Testis (tissue), 3 donors: Measurements from ENCODE around the gene DIS3L2. TPM values are rescaled to one million over a fixed set of nuclear protein-coding genes. Genes with fewer than 3 reads are reported as not detected.
A peak's percentile ranks its signal among the peaks of the same experiment; 100 is the strongest.
"Not testable (repeated sequence)": the region's sequence is repeated elsewhere in the genome, so short reads cannot be mapped to it uniquely, and the experiment has no call there.

ENCODE experiments used
- DNase-seq: peaks from one replicate; pipeline ENCODE4 v3.0.0-alpha.2; 2019
- H3K27ac ChIP-seq, 2 donors: fragments of 200-600 bp; sonication (generic); one replicate each; pipeline ENCODE4 v1.5.1; 2019
- H3K27me3 ChIP-seq: fragments of 200-600 bp; sonication (generic); one replicate; pipeline ENCODE4 v1.5.1; 2019
- H3K36me3 ChIP-seq: fragments of 200-600 bp; sonication (generic); one replicate; pipeline ENCODE4 v1.5.1; 2017; ENCODE audit warnings: low read depth; ENCODE audit errors: missing control alignments
- H3K4me1 ChIP-seq: fragments of 200-600 bp; sonication (generic); one replicate; pipeline ENCODE4 v1.5.1; 2019
- H3K4me3 ChIP-seq, 2 donors: fragments of 200-600 bp; sonication (generic); one replicate each; pipeline ENCODE4 v1.5.1; 2017 to 2019
- H3K9me3 ChIP-seq: fragments of 200-600 bp; sonication (generic); one replicate; pipeline ENCODE4 v1.5.1; 2017
- CTCF ChIP-seq, 3 experiments: fragments of 450-650 bp in 2 of 3; fragments of 200-600 bp in 1 of 3; sonication (generic) in 1 of 3; IDR thresholded peaks; one replicate each; pipeline ENCODE4 v1.5.1; 2016 to 2019; ENCODE audit warnings: antibody characterized with exemption in 3 of 3, mild to moderate bottlenecking in 2 of 3, moderate library complexity in 1 of 3
- POLR2A ChIP-seq: fragments of 450-650 bp; IDR thresholded peaks from one replicate; pipeline ENCODE4 v1.6.1; 2017; ENCODE audit warnings: antibody characterized with exemption, mild to moderate bottlenecking, moderate library complexity
- WGBS, 2 donors: methylation state at CpG; one replicate each; pipeline ENCODE4 v1.1.5; 2018; 5-methylcytosine and 5-hydroxymethylcytosine counted together
- intact Hi-C: fragments of 100-400 bp; cut with DNase I; formaldehyde crosslinking; loops from one replicate; pipeline ENCODE4 v1.15.1; 2023; ENCODE audit warnings: low total_unique reads
- polyA plus RNA-seq: library from polyadenylated mRNA; stranded (reverse); fragments of 350-450 nt; fragmentation: Illumina TruSeq; extraction: RNeasy Lipid Tissue Mini Kit (QIAGEN cat#74804); gene quantifications from one replicate; pipeline ENCODE4 v1.2.3, GENCODE V29; 2014; ENCODE audit warnings: low read depth, low replicate concordance; ENCODE audit not compliant: insufficient read depth
- total RNA-seq, 2 donors: library from RNA; depleted of rRNA; stranded (reverse); fragments of >200 nt; gene quantifications; one replicate each; pipeline ENCODE4 v1.2.3, GENCODE V29; 2016

Gene DIS3L2
- total and polyA plus RNA-seq, 3 donors from 2014 or later: 32.5 to 80.7 (median 70.4) TPM

- Histone ChIP-seq H3K36me3 (no peaks in the 10 kb centered on the region), H3K9me3 (no peaks in the 10 kb centered on the region), H3K4me3 (no peak overlapping the region), H3K27ac (no peak overlapping the region), H3K4me1 (peaks cover 7% of the 10 kb centered on the region), H3K27me3 (no peaks in the 10 kb centered on the region)
- TF ChIP-seq POLR2A: no peak
- TF ChIP-seq CTCF (IDR thresholded peaks at IDR 0.05): no peak
- intact Hi-C loops: no loop called here
- no peak for DNase-seq
- WGBS, 2 donors: 88 to 90% methylated on average over 8 of the region's 8 CpGs
Observed at GRCh38 chr2:232362174-232362900, 400.8 kb downstream of the DIS3L2 start.

DNA sequence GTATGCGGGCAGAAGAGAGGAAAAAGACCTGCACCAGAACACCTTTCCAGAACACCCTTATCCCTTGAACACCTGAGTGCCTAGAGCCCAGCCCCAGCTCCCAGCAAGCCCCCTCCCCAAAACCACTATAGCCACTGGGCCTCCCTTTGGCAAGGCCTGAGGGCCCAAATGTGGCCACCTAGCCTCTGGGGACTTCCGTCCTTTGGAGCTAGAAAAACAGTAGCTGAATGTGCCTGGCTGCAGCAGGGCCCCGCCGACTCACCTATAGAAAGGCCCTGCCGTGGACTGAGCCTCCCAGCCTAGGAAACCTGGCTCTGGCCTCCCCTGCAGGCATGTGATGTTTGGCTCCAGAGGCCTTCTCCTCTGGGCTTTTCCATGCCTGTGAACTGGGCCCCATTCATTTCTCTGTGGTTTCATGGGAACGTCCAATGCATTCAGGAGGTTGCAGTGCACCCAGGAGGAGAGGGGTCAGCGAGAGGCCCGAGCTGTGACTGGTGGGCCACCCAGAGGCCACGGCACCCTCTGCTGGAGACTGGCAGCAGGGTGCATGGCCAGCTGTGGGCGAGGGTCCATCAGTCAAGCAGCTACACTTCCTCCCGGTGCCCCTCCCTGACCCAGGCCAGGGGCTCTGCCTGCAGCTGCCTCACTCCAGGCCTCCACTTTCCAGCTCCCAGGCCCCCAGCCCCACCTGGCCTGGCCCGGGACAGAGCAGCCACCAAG is 401.7 kb downstream of the DIS3L2 start:
- 82% methylated on average over 12 of the region's 12 CpGs; no CpG with 5 or more reads in 1 of the 2 donors for WGBS, 2 donors
- intact Hi-C loops, DNase-seq, H3K27me3 ChIP-seq, H3K27ac ChIP-seq, H3K4me3 ChIP-seq, H3K9me3 ChIP-seq, H3K4me1 ChIP-seq, H3K36me3 ChIP-seq: not testable (repeated sequence)

- 73 to 77% methylated on average over 13 to 14 of the region's 14 CpGs for WGBS, 2 donors
- Histone ChIP-seq H3K4me1 (peaks cover 7% of the 10 kb centered on the region), H3K27me3 (no peaks in the 10 kb centered on the region), H3K9me3 (no peaks in the 10 kb centered on the region), H3K27ac (no peak overlapping the region), H3K4me3 (no peak overlapping the region), H3K36me3 (no peaks in the 10 kb centered on the region)
- TF ChIP-seq CTCF (IDR thresholded peaks at IDR 0.05) (no peak), POLR2A (no peak)
- intact Hi-C loops: no loop called here
- DNase-seq: no peak
Observed at GRCh38 chr2:232363784-232364615, 402.5 kb downstream of the DIS3L2 start.

DNA sequence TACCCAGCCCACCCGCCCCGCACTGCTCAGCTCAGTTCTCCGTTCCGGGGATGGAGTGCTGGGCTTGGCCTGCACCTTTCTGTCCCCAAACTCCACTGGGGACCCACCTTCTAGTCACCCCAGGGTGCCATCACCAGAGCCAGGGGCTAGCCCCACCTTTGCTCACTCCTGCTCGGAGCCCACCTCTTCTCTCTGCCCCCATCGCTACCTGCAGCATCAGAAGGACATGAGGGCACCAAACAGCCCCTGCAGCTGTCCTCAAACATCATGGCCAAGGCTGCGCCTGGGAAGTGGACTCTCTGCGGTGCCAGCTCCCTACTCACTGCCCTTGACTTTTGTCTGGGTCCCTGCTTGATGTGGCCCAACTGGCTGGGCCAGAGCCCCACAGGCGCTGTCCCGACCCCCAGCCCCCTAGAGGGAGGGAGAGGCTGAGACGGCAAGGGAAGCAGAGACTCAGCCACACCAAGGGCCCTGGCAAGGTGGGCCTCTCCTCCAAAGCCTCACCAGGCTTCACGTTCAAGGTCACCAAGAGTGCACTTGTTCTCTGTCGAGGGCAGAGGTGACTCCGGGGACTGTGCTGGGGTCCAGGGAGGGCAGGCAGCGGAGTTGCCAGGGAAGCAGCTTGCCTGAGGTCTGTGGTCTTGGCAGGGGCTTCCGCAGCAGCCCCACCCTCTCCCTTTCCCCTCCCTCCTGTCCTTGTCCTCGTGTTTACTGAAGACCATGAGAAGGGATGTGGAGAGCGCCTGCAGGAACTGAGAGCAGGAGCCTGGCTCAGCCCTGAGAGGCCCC is 403.5 kb downstream of the DIS3L2 start:
- DNase-seq, H3K4me1 ChIP-seq, H3K27ac ChIP-seq, H3K9me3 ChIP-seq, H3K36me3 ChIP-seq, H3K4me3 ChIP-seq, H3K27me3 ChIP-seq, intact Hi-C loops: not testable (repeated sequence)
- 75 to 85% methylated on average over 10 to 18 of the region's 18 CpGs for WGBS, 2 donors

GRCh38 chr2:232365621-232366321 is 404.3 kb downstream of the DIS3L2 start:
- H3K36me3 ChIP-seq: no peaks in the 10 kb centered on the region
- H3K27me3 ChIP-seq: no peaks in the 10 kb centered on the region
- DNase-seq: no peak
- TF ChIP-seq POLR2A (no peak), CTCF (IDR thresholded peaks at IDR 0.05) (peak in 2 of 3 experiments; percentile 39 to 53)
- H3K9me3 ChIP-seq: no peaks in the 10 kb centered on the region
- H3K4me1 ChIP-seq: peaks cover 7% of the 10 kb centered on the region
- WGBS, 2 donors: 64 to 66% methylated on average over 15 to 19 of the region's 20 CpGs
- H3K27ac ChIP-seq: no peak overlapping the region
- intact Hi-C loops: no loop called here
- H3K4me3 ChIP-seq: peak overlapping the region in 1 of 2 donors; percentile 13

- H3K27me3 ChIP-seq, H3K27ac ChIP-seq, H3K4me1 ChIP-seq, intact Hi-C loops, DNase-seq, H3K9me3 ChIP-seq, H3K36me3 ChIP-seq: not testable (repeated sequence)
- WGBS, 2 donors: 89% methylated on average over 23 of the region's 23 CpGs; no CpG with 5 or more reads in 1 of the 2 donors
- H3K4me3 ChIP-seq: peak overlapping the region in 1 of 2 donors; percentile 13
Observed at GRCh38 chr2:232366461-232366860, 404.9 kb downstream of the DIS3L2 start.
